Endothelial cell of umbilical vein (primary cell): ENCODE measurements around the gene SSR1. TPM values are rescaled to one million over a fixed set of nuclear protein-coding genes. Genes with fewer than 3 reads are reported as not detected.

Source experiments
- BruUV-seq: library from RNA; stranded (reverse); fragments of 400-500 nt; replicated peaks from 2 replicates; lab custom pipeline; 2021; lab: Mats Ljungman, UMichigan
- CTCF ChIA-PET: fragments of 300-600, 350-600 bp; sonication (Branson Sonifier 250); formaldehyde crosslinking; loops from one replicate; lab custom pipeline; 2021; ENCODE audit warnings: antibody characterized with exemption, inconsistent platforms; lab: Charles Lee
- POLR2A ChIA-PET: fragments of 300-600, 350-600 bp; sonication (Branson Sonifier 250); formaldehyde crosslinking; loops from one replicate; lab custom pipeline; 2021; ENCODE audit warnings: antibody characterized with exemption, inconsistent platforms; lab: Charles Lee
- DNase-seq: peaks from one replicate; pipeline ENCODE4 v3.0.0-alpha.2; 2011; ENCODE audit warnings: low read depth, low spot score
- FAIRE-seq: peaks from 2 replicates; lab custom pipeline; 2011; peaks lifted over from hg19 to GRCh38; lab: Jason Lieb, UNC
- H2AFZ ChIP-seq: 2 replicates; pipeline ENCODE4 v1.6.0; 2012; ENCODE audit warnings: low read depth, low read length, control low read depth, inconsistent platforms
- H3K27ac ChIP-seq: 2 replicates; pipeline ENCODE4 v1.5.1; 2011; ENCODE audit warnings: low read depth, mild to moderate bottlenecking, control low read depth, low read length, moderate library complexity; ENCODE audit not compliant: insufficient read depth
- H3K27me3 ChIP-seq, 2 experiments: 2 replicates each; pipeline versions ENCODE4 v1.6.0 to v1.6.1; 2011; ENCODE audit warnings: low read length in 2 of 2, mixed read lengths in 1 of 2; ENCODE audit not compliant: control insufficient read depth in 2 of 2, insufficient read depth in 2 of 2
- H3K36me3 ChIP-seq, 2 experiments: 2 replicates in 1 of 2; 3 replicates in 1 of 2; pipeline ENCODE4 v1.5.1; 2011; ENCODE audit warnings: low read length in 2 of 2, mild to moderate bottlenecking in 1 of 2, moderate library complexity in 1 of 2; ENCODE audit not compliant: control insufficient read depth in 2 of 2, insufficient read depth in 2 of 2; ENCODE audit errors: extremely low read depth in 1 of 2
- H3K4me1 ChIP-seq: 3 replicates; pipeline ENCODE4 v1.5.1; 2011; ENCODE audit warnings: mild to moderate bottlenecking, low read length; ENCODE audit not compliant: control insufficient read depth, insufficient read depth; ENCODE audit errors: extremely low read depth
- H3K4me2 ChIP-seq: 2 replicates; pipeline ENCODE4 v1.6.1; 2011; ENCODE audit warnings: low read length, control low read depth, mixed read lengths; ENCODE audit not compliant: insufficient read depth
- H3K4me3 ChIP-seq, 3 experiments: fragments of 200-600 bp in 1 of 3; sonication (generic), shearing (Covaris generic) in 1 of 3; replicated peaks in 1 of 3; 2 replicates each; pipeline ENCODE4 v1.5.1; 2011 to 2016; ENCODE audit warnings: control low read depth in 3 of 3, low read length in 3 of 3, mild to moderate bottlenecking in 2 of 3, inconsistent platforms in 1 of 3, low read depth in 1 of 3, moderate library complexity in 1 of 3; ENCODE audit not compliant: insufficient read depth in 1 of 3
- H3K79me2 ChIP-seq: 2 replicates; pipeline ENCODE4 v1.6.0; 2012; ENCODE audit warnings: low read length, inconsistent platforms; ENCODE audit not compliant: control insufficient read depth, insufficient read depth
- H3K9ac ChIP-seq: replicated peaks from 2 replicates; pipeline ENCODE3; 2011; ENCODE audit warnings: low read length, control low read depth; ENCODE audit not compliant: insufficient read depth; ENCODE audit errors: extremely low read depth
- H3K9me1 ChIP-seq: replicated peaks from 3 replicates; pipeline ENCODE4 v1.6.0; 2011; ENCODE audit warnings: mild to moderate bottlenecking, low read length; ENCODE audit not compliant: control insufficient read depth, insufficient read depth; ENCODE audit errors: extremely low read depth
- H3K9me3 ChIP-seq: replicated peaks from 2 replicates; pipeline ENCODE4 v1.5.1; 2012; ENCODE audit warnings: low read length, inconsistent platforms; ENCODE audit not compliant: control insufficient read depth, insufficient read depth
- H4K20me1 ChIP-seq: replicated peaks from 2 replicates; pipeline ENCODE3; 2011; ENCODE audit warnings: mild to moderate bottlenecking, low read length; ENCODE audit not compliant: control insufficient read depth, insufficient read depth; ENCODE audit errors: extremely low read depth
- EZH2 ChIP-seq: IDR thresholded peaks from 2 replicates; pipeline ENCODE4 v1.6.1; 2012; ENCODE audit warnings: borderline replicate concordance, low read depth, mild to moderate bottlenecking, moderate library complexity, low read length, inconsistent platforms; ENCODE audit not compliant: severe bottlenecking
- FOS ChIP-seq: IDR thresholded peaks from 2 replicates; pipeline ENCODE4 v1.6.1; 2011; ENCODE audit warnings: mild to moderate bottlenecking, low read length, moderate library complexity, borderline replicate concordance; ENCODE audit not compliant: insufficient read depth
- GATA2 ChIP-seq: IDR thresholded peaks from 2 replicates; pipeline ENCODE4 v1.7.0; 2011; ENCODE audit warnings: low read depth, mild to moderate bottlenecking, moderate library complexity, mixed read lengths, low read length; ENCODE audit not compliant: insufficient read length, insufficient read depth
- JUN ChIP-seq: IDR thresholded peaks from 2 replicates; pipeline ENCODE4 v1.6.1; 2011; ENCODE audit warnings: borderline replicate concordance, low read depth; ENCODE audit not compliant: insufficient read length, insufficient read depth
- MYC ChIP-seq: IDR thresholded peaks from one replicate; pipeline ENCODE4 v1.6.1; 2011; ENCODE audit warnings: mild to moderate bottlenecking, low read depth, low read length
- POLR2A ChIP-seq: IDR thresholded peaks from 2 replicates; pipeline ENCODE4 v1.6.1; 2012; ENCODE audit warnings: low read depth, mild to moderate bottlenecking, control low read depth, low read length
- POLR2AphosphoS5 ChIP-seq: IDR thresholded peaks from 2 replicates; pipeline ENCODE4 v1.6.1; 2012; ENCODE audit warnings: low read depth, mild to moderate bottlenecking, control low read depth, low read length, moderate library complexity; ENCODE audit not compliant: insufficient read depth
- dilution Hi-C: fragments of 300-500 bp; cut with MboI; formaldehyde crosslinking; loops from one replicate; pipeline ENCODE4 v1.15.0; 2019; ENCODE audit warnings: low sequenced_read_pairs; ENCODE audit not compliant: extremely low pct_ligation_motif_present
- intact Hi-C: fragments of 100-400 bp; cut with micrococcal nuclease; formaldehyde crosslinking; loops from one replicate; pipeline ENCODE4 v1.10.0; 2022
- polyA plus RNA-seq, 4 experiments: library from polyadenylated mRNA; depleted of rRNA in 3 of 4; stranded (reverse) in 3 of 4; unstranded in 1 of 4; fragments of >200 nt; gene quantifications; 2 replicates each; pipeline versions ENCODE4 v1.2.1 to v1.2.3, GENCODE V29; 2011 to 2012; ENCODE audit warnings: missing spikeins in 1 of 4
- total RNA-seq: library from RNA; stranded (reverse); gene quantifications from 2 replicates; pipeline ENCODE4 v1.2.3, GENCODE V29; 2021
- TF ChIP-seq, protein P1 (sequence below), 2 donors: IDR thresholded peaks; 1 replicate in 1 of 2; 2 replicates in 1 of 2; pipeline ENCODE4 v1.5.1; 2011; ENCODE audit warnings: low read length in 2 of 2, mild to moderate bottlenecking in 2 of 2, moderate library complexity in 2 of 2, control low read depth in 1 of 2, inconsistent platforms in 1 of 2, low read depth in 1 of 2; ENCODE audit not compliant: insufficient read depth in 1 of 2; ENCODE audit errors: extremely low read depth in 1 of 2
- TF ChIP-seq, protein P2 (sequence below): IDR thresholded peaks from 2 replicates; pipeline ENCODE4 v1.6.1; 2011; ENCODE audit not compliant: insufficient read depth, insufficient read length

SSR1 gene
- total and polyA plus RNA-seq, 2 donors (not counting 3 experiments of a cell fraction or from before 2014, with no cell fraction given): 70.7 to 187 TPM

DNA sequence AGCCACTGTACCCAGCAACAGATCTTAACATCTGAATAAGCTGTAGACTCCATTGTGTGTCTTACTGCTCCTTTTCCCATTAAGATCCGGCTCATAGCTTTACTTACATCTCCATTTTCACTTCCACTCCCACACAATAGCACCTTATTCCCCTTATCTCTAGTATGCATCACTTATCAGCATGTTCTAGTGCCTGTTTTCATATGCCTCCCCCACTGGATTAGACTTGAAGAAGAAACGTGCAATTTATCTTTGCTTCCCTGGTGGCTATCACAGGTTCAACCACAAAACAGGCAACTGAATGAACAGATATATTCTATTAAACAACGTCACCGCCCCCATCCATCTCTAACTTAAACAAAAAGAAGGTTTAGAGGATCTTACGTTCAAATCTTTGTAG is 12.1 kb downstream of the SSR1 start:
- Histone ChIP-seq H4K20me1 (no peaks in the 10 kb centered on the region), H3K4me3 (no peak overlapping the region), H3K27ac (no peak overlapping the region), H2AFZ (no peak overlapping the region), H3K9me1 (no peaks in the 10 kb centered on the region), H3K36me3 (peaks cover 18 to 37% of the 10 kb centered on the region in 2 experiments), H3K4me2 (no peak overlapping the region), H3K9ac (no peak overlapping the region), H3K27me3 (no peaks in the 10 kb centered on the region), H3K9me3 (no peaks in the 10 kb centered on the region), H3K4me1 (no peaks in the 10 kb centered on the region), H3K79me2 (peaks cover 35% of the 10 kb centered on the region)
- POLR2A ChIA-PET: interaction anchor here (1.4 kb wide), 1 partner anchor 89 kb away, joined by 3 read pairs; the partner anchor contains the start of genes CAGE1 and RIOK1
- CTCF ChIA-PET: interaction anchor here (1.2 to 1.4 kb wide), 2 partner anchors 23 to 25 kb away, joined by 3 to 4 read pairs; no protein-coding TSS in a partner anchor
- no peak for TF ChIP-seq POLR2AphosphoS5
- no peak for TF ChIP-seq EZH2
- TF ChIP-seq MYC: no peak
- no peak for TF ChIP-seq POLR2A
- TF ChIP-seq FOS: no peak
- no TSS peak for BruUV-seq
- FAIRE-seq (no peak), DNase-seq (no peak)
- dilution Hi-C loops (no loop called here), intact Hi-C loops (no loop called here)

DNA sequence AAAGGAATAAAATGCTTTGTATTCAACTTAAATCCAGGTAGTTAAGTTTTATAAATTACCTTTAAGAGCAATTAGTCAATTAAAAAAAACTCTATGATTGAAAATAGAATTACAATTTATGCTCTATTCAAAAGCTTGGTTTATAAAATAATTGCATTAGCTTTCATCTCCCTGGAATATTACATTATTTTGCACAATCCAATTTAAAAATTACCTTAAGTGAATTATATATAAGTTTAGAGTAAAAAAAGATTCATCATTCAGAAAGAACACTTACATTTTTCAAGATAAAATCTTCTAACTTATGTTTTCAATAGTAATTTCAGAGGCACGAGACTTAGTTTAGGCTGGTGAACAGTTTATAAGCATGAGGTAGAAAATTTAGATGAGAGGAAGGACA is 14.9 kb downstream of the SSR1 start:
- Histone ChIP-seq H3K27ac (no peak overlapping the region), H3K4me2 (no peak overlapping the region), H3K4me1 (no peaks in the 10 kb centered on the region), H2AFZ (no peak overlapping the region), H3K4me3 (no peak overlapping the region), H3K9ac (no peak overlapping the region), H3K79me2 (peaks cover 17% of the 10 kb centered on the region), H3K36me3 (peaks cover 10 to 30% of the 10 kb centered on the region in 2 experiments), H3K27me3 (no peaks in the 10 kb centered on the region), H4K20me1 (no peaks in the 10 kb centered on the region), H3K9me3 (no peaks in the 10 kb centered on the region), H3K9me1 (no peaks in the 10 kb centered on the region)
- POLR2A ChIA-PET: no interaction called here
- DNase-seq (no peak), FAIRE-seq (no peak)
- CTCF ChIA-PET: interaction anchor here (0.8 kb wide), 1 partner anchor 22 kb away, joined by 4 read pairs; no protein-coding TSS in a partner anchor
- no peak for TF ChIP-seq EZH2
- TF ChIP-seq MYC: no peak
- no peak for TF ChIP-seq POLR2A
- TF ChIP-seq, protein P1, sequence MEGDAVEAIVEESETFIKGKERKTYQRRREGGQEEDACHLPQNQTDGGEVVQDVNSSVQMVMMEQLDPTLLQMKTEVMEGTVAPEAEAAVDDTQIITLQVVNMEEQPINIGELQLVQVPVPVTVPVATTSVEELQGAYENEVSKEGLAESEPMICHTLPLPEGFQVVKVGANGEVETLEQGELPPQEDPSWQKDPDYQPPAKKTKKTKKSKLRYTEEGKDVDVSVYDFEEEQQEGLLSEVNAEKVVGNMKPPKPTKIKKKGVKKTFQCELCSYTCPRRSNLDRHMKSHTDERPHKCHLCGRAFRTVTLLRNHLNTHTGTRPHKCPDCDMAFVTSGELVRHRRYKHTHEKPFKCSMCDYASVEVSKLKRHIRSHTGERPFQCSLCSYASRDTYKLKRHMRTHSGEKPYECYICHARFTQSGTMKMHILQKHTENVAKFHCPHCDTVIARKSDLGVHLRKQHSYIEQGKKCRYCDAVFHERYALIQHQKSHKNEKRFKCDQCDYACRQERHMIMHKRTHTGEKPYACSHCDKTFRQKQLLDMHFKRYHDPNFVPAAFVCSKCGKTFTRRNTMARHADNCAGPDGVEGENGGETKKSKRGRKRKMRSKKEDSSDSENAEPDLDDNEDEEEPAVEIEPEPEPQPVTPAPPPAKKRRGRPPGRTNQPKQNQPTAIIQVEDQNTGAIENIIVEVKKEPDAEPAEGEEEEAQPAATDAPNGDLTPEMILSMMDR (IDR thresholded peaks at IDR 0.05; ENCODE audit: extremely low read depth in 1 of 2, insufficient read depth in 1 of 2, low read depth in 1 of 2, low read length in 2 of 2): no peak
- no peak for TF ChIP-seq POLR2AphosphoS5
- TF ChIP-seq GATA2: no peak
- TF ChIP-seq, protein P2, sequence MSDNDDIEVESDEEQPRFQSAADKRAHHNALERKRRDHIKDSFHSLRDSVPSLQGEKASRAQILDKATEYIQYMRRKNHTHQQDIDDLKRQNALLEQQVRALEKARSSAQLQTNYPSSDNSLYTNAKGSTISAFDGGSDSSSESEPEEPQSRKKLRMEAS: no peak
- no peak for TF ChIP-seq JUN
- no peak for TF ChIP-seq FOS
- intact Hi-C loops (no loop called here), dilution Hi-C loops (no loop called here)
- BruUV-seq: no TSS peak
